ENCODE data around the gene LASP1. TPM values are rescaled to one million over a fixed set of nuclear protein-coding genes. Genes with fewer than 3 reads are reported as not detected.

LASP1 gene
- polyA plus RNA-seq, 10 donors, result 72.6 to 119 (median 85.9) TPM

Other genes with a start within 250 kb of the LASP1 start
- under 1 TPM; 0.31 to 0.65 (median 0.51) TPM for gene EPOP, start 195.1 kb upstream of the LASP1 start, polyA plus RNA-seq (ENCODE audit: insufficient read length in 10 of 10)
- 10 to 100 TPM; 48.5 to 86.8 (median 59.7) TPM for gene MLLT6, start 164.8 kb upstream of the LASP1 start, polyA plus RNA-seq (ENCODE audit: insufficient read length in 10 of 10)
- gene CISD3, start 139.7 kb upstream of the LASP1 start, polyA plus RNA-seq (ENCODE audit: insufficient read length in 10 of 10), result 10 to 100 TPM; 12.0 to 18.9 (median 13.4) TPM
- 10 to 100 TPM; 28.1 to 44.9 (median 34.3) TPM for gene PCGF2, start 121.7 kb upstream of the LASP1 start, polyA plus RNA-seq (ENCODE audit: insufficient read length in 10 of 10)
- 10 to 100 TPM; 61.0 to 83.2 (median 76.3) TPM for gene PSMB3, start 117.3 kb upstream of the LASP1 start, polyA plus RNA-seq (ENCODE audit: insufficient read length in 10 of 10)
- gene PIP4K2B, start 70.5 kb upstream of the LASP1 start, polyA plus RNA-seq (ENCODE audit: insufficient read length in 10 of 10), result 10 to 100 TPM; 58.4 to 71.2 (median 65.3) TPM
- gene CWC25, start 44.7 kb upstream of the LASP1 start, polyA plus RNA-seq (ENCODE audit: insufficient read length in 10 of 10), result 10 to 100 TPM; 11.4 to 17.0 (median 13.3) TPM
- gene RPL23, start 16.3 kb upstream of the LASP1 start, polyA plus RNA-seq (ENCODE audit: insufficient read length in 10 of 10), result 1,000 to 10,000 TPM; 2,560 to 3,456 (median 2,921) TPM
- under 1 TPM in 1 of 10 donors, not detected in 9; 0.12 TPM for gene FBXO47, start 97.3 kb downstream of the LASP1 start, polyA plus RNA-seq (ENCODE audit: insufficient read length in 10 of 10)

Measured in muscle of back (tissue), 10 donors.